ENCODE measurements around the gene NNAT. TPM values are rescaled to one million over a fixed set of nuclear protein-coding genes. Genes with fewer than 3 reads are reported as not detected.

The NNAT gene
- total and polyA plus RNA-seq, 2 of the 8 experiments (the other 6 are each of a cell fraction or from before 2014, with no cell fraction given) = 66.8 to 175 TPM

DNA sequence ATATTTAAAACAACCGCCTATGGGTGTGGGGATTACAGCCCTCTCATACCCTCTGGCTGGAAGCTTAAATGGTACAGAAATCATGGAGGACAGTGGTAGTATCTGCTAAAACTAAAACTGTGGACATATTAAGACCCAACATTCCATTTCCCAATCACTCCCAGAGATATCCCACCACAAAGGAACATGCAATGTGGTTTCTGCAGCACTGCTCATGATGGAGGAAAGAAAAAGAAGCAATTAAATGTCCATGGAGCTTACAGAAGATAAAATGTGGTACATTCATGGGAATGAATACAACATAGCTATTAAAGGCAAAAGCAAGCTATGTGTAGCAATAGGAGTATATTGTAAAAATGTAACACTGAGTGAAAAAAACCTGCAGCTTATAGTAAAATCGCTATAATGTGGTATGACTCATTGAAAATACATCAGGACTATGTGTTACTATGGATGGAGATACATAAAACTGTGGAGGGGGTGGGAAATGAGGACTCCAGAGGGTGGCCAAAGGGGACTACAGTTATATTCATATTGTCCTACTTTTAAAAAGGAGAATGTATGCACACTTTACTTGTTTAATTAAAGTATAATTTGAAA, 22.9 kb upstream of the NNAT start (continued):
- TF ChIP-seq CEBPB (IDR thresholded peaks at IDR 0.05; ENCODE audit: low read depth, low read length) = no peak
- TF ChIP-seq NANOG (IDR thresholded peaks at IDR 0.05; ENCODE audit: insufficient read depth, low read depth, low read length, poor library complexity, severe bottlenecking) = no peak
- TF ChIP-seq KDM1A (IDR thresholded peaks at IDR 0.05; ENCODE audit: borderline replicate concordance, low read length) = no peak
- TF ChIP-seq GTF2F1 (IDR thresholded peaks at IDR 0.05; ENCODE audit: borderline replicate concordance, low read depth, low read length) = no peak
- TF ChIP-seq BCL11A (IDR thresholded peaks at IDR 0.05; ENCODE audit: low read depth in 2 of 2, low read length in 2 of 2) = no peak
- no peak for TF ChIP-seq NRF1 (IDR thresholded peaks at IDR 0.05; ENCODE audit: low read depth, low read length)
- TF ChIP-seq KDM5A (IDR thresholded peaks at IDR 0.05; ENCODE audit: low read length) = no peak
